HCT116 (cell line): ENCODE data around the gene MRGPRX4.

Source experiments
- CEBPB ChIP-seq: IDR thresholded peaks from 2 replicates; pipeline ENCODE4 v1.6.1; 2012; ENCODE audit warnings: low read depth
- ELF1 ChIP-seq: IDR thresholded peaks from 2 replicates; pipeline ENCODE4 v1.6.1; 2012; ENCODE audit warnings: low read depth, borderline replicate concordance
- EZH2 ChIP-seq: fragments of 200-600 bp; sonication (generic); IDR thresholded peaks from 2 replicates; pipeline ENCODE4 v1.6.1; 2017; ENCODE audit warnings: antibody characterized with exemption, mixed run types
- EZH2phosphoT487 ChIP-seq: fragments of 200-600 bp; IDR thresholded peaks from 2 replicates; pipeline ENCODE4 v1.6.1; 2018; ENCODE audit warnings: antibody characterized with exemption, borderline replicate concordance
- POLR2A ChIP-seq: IDR thresholded peaks from 2 replicates; pipeline ENCODE4 v1.7.0; 2011; ENCODE audit warnings: borderline replicate concordance; ENCODE audit not compliant: insufficient read depth, insufficient read length; ENCODE audit errors: extremely low read depth
- POLR2AphosphoS5 ChIP-seq: IDR thresholded peaks from 2 replicates; pipeline ENCODE4 v1.6.1; 2011; ENCODE audit warnings: mild to moderate bottlenecking, low read depth, low read length, moderate library complexity
- RAD21 ChIP-seq: IDR thresholded peaks from 2 replicates; pipeline ENCODE4 v1.6.1; 2012; ENCODE audit warnings: low read depth, mild to moderate bottlenecking
- REST ChIP-seq: IDR thresholded peaks from 2 replicates; pipeline ENCODE4 v1.6.1; 2012; ENCODE audit warnings: low read depth
- SIN3A ChIP-seq: IDR thresholded peaks from 2 replicates; pipeline ENCODE4 v1.6.1; 2012; ENCODE audit warnings: low read depth
- SP1 ChIP-seq: IDR thresholded peaks from 2 replicates; pipeline ENCODE4 v1.6.1; 2012; ENCODE audit warnings: low read depth
- ZFX ChIP-seq: fragments of 450-650 bp; IDR thresholded peaks from 2 replicates; pipeline ENCODE4 v1.6.1; 2017
- ZNF274 ChIP-seq: fragments of 200-500 bp; sonication (Bioruptor generic); IDR thresholded peaks from 2 replicates; pipeline ENCODE4 v1.6.1; 2014; ENCODE audit warnings: mild to moderate bottlenecking, low read depth, low read length, inconsistent platforms
- TF ChIP-seq, protein P1 (sequence below), 3 experiments: fragments of 200-600 bp in 1 of 3; sonication (generic) in 1 of 3; IDR thresholded peaks in 2 of 3; conservative IDR thresholded peaks in 1 of 3; 2 replicates each; pipeline ENCODE4 v1.5.1; 2012 to 2017; ENCODE audit warnings: low read depth in 2 of 3, low read length in 2 of 3, antibody characterized with exemption in 1 of 3, borderline replicate concordance in 1 of 3, control low read depth in 1 of 3, mild to moderate bottlenecking in 1 of 3, mixed read lengths in 1 of 3, mixed run types in 1 of 3, moderate library complexity in 1 of 3; ENCODE audit not compliant: insufficient read depth in 1 of 3
- TF ChIP-seq, protein P2 (sequence below): IDR thresholded peaks from 2 replicates; pipeline ENCODE4 v1.6.1; 2012

GRCh38 chr11:18132341-18132740 lies 40.3 kb upstream of the MRGPRX4 start, which contains the start of gene MRGPRX3:
- TF ChIP-seq POLR2A: no peak
- TF ChIP-seq, protein P1, sequence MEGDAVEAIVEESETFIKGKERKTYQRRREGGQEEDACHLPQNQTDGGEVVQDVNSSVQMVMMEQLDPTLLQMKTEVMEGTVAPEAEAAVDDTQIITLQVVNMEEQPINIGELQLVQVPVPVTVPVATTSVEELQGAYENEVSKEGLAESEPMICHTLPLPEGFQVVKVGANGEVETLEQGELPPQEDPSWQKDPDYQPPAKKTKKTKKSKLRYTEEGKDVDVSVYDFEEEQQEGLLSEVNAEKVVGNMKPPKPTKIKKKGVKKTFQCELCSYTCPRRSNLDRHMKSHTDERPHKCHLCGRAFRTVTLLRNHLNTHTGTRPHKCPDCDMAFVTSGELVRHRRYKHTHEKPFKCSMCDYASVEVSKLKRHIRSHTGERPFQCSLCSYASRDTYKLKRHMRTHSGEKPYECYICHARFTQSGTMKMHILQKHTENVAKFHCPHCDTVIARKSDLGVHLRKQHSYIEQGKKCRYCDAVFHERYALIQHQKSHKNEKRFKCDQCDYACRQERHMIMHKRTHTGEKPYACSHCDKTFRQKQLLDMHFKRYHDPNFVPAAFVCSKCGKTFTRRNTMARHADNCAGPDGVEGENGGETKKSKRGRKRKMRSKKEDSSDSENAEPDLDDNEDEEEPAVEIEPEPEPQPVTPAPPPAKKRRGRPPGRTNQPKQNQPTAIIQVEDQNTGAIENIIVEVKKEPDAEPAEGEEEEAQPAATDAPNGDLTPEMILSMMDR (IDR thresholded peaks at IDR 0.05 in 2 of 3, conservative IDR thresholded peaks at IDR 0.05 in 1 of 3; ENCODE audit: borderline replicate concordance in 1 of 3, insufficient read depth in 1 of 3, low read depth in 2 of 3, low read length in 2 of 3): no peak
- no peak for TF ChIP-seq EZH2
- TF ChIP-seq REST: no peak
- no peak for TF ChIP-seq SIN3A
- no peak for TF ChIP-seq POLR2AphosphoS5
- TF ChIP-seq ZNF274: no peak
- TF ChIP-seq ELF1: no peak
- no peak for TF ChIP-seq SP1
- no peak for TF ChIP-seq EZH2phosphoT487
- TF ChIP-seq, protein P2, sequence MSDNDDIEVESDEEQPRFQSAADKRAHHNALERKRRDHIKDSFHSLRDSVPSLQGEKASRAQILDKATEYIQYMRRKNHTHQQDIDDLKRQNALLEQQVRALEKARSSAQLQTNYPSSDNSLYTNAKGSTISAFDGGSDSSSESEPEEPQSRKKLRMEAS: no peak
- no peak for TF ChIP-seq ZFX
- TF ChIP-seq RAD21: no peak
- TF ChIP-seq CEBPB: no peak
